Amniotic stem cell (primary cell): ENCODE results near the gene PDIA5.

Source experiments
- DNase-seq: peaks from one replicate; lab custom pipeline; 2025; lab: John Stamatoyannopoulos, UW

PDIA5 gene

DNA sequence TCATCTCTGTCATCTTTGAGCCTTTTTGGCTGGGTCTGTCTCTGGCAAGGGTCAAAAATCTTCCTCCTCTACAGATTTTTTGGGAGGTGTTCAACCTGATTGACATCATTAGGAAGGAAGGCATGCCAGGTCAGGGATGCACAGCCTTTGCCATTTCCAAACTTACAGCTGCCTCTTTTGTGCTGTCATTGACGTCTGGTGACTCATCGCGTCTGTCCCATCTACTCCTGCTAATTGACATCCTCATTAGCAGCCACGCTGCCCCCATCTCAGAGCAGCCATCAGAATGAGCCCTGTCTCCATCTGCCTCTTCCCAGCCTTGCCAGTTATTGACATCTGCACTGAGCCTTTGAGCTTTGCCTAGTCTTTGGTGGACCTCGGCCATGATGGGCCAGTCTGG lies 53.0 kb downstream of the PDIA5 start:
- DNase-seq, result no peak

DNA sequence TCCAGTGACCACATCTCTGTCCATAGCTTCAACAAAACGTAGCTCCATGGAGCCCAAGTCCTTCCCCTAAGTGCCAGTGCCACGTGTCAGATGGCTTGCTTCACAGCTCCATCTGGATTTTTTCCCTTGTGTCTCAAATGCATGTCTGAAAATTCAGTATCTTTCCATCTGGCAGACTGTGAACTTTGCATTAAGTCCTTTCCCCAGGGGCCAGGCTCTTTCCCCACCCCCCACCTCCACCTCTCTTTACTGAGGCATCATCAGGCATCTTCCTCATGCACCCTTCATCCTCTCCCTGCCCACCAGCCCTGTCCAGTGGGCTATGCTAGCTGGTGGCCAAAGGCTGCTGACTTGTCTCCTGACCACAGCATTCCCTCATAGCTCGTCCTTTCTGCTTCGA lies 53.7 kb downstream of the PDIA5 start:
- no peak for DNase-seq

DNA sequence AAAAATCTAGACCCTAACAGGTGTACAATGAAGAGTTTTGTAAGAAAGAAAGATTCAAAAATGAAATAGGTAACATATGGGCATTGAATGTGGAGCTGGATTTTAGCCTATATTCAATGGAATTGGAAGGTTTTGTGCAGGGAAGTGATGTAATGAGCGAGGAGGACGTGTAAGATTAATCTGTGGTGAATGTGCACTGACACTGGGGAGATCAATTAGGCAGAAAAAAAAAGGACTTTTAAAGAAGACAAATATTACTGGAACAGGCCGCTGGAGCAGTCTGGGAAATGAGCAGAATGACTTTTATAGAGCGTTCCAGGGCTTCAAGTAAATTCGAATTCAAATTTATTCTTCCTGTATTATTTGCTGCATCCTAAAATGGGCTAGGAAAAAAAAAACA lies 55.2 kb downstream of the PDIA5 start:
- DNase-seq, result no peak

DNA sequence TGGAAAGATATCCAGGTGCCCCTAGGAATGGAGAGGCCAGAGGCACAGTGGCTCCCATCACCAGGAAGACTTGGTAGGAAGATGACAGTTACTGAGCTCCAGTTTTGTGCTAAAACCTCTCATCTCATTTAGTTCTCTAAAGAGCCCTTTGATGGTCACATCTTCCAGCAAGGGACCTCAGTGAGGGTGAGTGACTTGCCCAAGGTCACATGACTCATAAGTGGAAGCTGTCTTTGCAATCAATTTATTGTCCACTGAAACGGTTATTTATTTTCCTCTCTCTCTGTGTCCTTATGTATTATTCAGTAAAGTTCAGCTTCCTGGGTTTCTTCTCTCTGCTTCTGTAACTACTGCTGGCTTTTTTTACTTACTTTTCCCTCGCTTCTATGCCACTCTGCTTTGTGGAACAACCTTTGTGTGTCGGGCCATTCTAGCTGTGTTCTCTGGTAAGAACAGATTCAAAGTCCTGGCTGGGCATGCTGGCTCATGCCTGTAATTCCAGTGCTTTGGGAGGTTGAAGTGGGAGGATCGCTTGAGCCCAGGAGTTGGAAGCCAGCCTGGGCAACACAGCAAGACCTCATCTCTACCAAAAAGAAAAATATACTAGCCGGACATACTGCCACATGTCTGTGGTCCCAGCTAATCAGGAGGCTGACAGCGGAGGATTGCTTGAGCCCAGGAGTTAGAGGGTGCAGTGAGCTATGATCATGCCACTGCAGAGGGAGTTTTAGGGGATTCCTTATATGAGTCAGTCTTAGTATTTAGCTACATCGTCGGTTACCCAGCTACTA lies 55.9 kb downstream of the PDIA5 start:
- DNase-seq, result no peak

DNA sequence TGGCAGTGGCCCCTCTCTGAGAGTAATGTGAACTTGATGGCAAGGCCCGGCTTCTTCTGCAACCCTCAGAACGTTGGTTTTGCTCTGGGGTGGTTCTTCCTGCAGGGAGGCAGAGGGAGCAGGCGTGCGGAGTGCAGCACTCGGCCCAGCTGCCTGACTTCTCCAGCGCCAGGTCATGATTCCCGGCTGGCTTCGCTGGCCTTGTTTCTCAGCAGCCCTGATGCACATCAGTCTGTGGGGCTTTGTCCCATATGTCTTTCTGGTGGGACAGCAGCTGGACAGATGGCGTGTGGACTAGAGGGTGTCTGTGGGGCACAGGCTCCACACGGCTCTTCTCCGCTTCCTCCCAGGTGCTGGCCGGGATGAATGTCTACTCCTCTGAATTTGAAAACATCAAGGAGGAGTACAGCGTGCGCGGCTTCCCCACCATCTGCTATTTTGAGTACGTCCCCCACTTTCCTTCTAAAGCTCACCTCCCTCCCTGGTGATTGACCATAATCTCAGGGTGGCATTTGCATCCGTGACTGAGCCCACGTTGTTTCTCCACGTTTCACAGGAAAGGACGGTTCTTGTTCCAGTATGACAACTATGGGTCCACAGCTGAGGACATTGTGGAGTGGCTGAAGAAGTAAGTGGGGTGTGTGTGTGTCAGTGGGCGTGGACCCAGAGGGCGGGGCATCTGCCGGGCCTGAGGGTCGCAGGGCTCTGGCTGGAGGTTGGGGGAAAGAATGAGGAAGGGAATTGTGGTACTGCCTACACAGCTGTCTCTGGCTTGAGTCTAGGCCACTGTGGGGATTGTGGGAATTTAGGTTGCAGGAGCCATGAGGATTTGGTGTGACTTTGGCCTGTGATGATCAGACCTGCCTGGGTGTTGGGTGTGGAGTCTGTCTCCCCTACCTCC lies 57.1 kb downstream of the PDIA5 start:
- no peak for DNase-seq

DNA sequence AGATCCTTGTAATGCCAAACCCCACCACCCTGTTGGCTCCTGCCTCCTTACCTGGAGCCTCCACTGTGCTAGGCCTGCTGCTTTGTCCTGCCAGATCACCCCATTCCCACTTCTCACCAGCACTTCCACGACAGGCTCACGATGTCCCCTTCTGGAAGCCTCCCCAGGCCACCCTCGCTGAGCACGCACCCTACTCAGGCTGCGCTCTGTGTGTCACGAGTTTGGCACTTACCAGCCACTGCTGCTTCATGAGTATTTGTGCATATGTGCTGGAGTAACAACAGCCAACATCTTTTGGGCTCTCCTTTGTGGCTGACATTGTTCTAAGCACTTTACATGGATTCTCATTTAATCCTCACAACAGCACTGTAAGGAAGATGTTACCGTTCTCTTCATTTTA lies 58.1 kb downstream of the PDIA5 start:
- no peak for DNase-seq

DNA sequence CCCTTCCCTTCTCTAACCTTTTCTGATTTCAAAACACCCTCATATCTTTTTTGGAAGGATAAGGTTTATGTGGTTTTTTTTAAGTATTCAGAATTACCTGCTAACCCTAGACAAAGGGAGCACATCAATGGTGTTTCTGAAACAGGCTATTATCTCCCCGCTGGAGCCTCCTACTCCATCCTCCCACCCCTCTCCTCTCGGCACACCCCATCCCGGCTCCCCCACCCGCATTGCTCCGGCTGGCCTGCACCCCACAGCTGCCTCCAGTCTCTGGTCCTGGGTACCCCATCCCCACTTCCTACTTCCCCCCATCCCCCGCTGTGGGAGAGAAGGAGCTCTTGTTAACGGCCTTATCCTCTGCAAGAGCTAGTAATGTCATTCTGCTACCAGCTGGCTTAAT lies 59.2 kb downstream of the PDIA5 start:
- DNase-seq, result no peak

DNA sequence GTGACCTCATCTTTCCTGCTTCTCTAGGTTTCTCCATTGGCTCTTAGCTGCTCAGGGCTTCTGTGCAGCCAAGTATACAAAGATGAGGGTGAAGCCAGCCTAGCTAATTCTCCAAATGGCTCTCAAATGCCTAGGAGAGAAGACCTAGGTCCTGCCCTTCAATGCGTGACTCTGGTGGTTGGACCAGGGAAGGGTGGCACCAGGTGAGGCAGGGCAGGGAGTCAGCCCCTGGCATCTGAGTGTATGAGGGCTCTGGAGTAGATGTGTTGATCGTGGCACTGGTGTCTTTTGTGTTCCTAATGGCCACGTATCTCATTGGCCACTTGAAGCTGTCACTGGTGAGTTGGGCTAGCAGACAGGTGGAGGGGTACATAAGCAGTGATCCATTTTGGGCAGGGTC lies 59.8 kb downstream of the PDIA5 start:
- DNase-seq, result no peak

DNA sequence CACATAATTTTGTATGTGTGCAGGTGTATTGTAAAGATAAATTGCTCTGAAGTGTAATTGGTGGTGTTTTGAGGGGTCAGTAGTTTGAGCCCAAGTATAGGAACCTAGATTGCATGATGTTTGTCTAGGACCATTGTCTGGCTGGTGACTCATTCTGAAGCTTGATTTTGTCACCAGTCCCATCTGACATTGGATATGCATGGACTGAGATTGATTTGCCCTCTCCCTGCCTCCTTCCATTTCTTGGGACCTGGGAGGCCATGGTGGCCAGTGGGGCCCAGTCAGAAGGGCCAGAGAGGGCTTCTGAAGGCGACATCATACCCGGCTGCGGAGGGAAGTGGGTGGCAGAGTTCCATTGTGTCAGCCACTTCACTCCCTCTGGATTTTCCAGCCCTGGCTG lies 62.3 kb downstream of the PDIA5 start:
- no peak for DNase-seq

DNA sequence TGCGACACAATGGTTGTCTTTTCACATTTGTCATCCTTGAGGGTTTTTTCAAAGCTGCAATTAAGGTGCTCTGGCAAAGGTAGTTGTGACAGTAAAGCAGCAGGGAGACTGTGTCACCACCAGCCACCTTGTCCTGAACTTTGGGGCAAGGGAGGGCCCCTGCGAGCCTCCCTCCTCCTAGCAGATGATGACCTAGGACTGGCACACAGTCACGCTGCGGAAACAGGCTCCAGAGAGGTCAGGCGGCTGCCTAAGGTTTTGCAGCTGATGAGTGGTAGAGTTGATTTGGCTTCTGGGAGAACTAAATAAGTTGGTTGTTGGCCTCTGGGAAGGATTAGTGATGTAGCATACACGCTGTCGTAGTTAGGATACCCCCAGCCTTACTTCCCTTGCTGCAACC lies 62.7 kb downstream of the PDIA5 start:
- DNase-seq, result no peak

DNA sequence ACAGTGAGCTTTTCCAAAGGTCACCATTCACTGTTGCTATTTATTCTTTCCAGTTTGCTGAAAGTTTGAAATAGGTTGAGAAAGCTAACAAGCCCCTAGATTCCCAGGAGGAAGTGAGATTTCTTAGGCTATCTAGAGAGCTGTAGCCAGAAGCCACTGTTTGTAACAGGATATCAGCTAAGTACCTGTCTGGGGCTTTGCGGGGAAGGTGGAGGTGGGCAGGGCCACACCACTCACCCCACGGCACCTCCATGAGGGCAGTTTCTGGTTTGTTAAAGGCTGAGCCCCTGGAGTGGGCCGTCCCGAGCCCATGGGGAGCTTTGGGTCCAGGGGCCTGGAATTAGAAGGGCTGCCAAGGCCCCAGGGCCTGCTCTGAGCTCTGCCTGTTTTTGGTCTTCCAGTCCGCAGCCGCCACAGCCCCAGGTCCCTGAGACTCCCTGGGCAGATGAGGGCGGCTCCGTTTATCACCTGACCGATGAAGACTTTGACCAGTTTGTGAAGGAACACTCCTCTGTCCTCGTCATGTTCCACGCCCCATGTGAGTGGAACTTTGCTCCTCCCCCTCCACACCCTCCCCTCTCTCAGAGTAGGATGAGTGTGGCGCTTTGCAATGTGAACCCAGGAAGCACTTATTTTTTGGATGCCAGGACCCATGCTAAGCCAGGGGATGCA lies 63.4 kb downstream of the PDIA5 start:
- no peak for DNase-seq

DNA sequence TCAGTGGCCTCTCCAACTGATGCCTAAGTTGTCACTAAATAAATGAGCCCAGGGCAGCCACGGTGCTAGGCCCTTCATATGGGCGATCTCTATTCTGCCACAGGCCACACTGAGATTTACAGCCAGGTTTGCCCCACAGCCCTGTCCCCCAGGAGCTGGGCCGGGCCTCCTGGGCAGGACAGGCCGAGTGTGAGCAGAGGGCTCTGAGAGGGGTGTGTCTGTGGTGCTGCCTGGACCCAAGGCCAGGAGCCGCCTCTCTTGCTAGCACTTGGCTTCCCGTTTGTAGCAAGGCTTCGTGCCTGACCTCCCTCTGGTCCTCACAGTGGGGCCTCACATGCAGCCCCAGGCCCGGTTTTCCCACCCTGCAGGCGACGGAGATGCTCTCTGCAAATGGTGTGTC lies 67.8 kb downstream of the PDIA5 start:
- DNase-seq, result no peak

DNA sequence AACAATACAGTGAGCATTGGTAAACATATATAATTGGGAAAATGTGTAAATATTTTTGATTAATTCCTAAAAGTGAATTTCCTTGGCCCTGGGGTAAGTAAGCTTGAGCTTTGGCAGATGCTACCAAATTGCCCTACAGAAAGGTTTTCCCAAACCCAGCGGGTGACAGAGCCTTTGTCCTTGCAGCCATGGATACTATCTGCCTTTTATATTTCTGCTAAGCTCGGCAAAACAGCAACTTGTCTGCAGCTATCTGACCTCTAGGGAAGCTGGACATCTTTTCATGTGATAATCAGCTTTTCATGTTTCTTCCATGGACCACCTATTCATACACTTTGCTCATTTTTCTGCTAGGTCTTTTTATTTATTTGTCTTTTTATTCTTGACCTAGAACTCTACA lies 70.2 kb downstream of the PDIA5 start:
- no peak for DNase-seq

DNA sequence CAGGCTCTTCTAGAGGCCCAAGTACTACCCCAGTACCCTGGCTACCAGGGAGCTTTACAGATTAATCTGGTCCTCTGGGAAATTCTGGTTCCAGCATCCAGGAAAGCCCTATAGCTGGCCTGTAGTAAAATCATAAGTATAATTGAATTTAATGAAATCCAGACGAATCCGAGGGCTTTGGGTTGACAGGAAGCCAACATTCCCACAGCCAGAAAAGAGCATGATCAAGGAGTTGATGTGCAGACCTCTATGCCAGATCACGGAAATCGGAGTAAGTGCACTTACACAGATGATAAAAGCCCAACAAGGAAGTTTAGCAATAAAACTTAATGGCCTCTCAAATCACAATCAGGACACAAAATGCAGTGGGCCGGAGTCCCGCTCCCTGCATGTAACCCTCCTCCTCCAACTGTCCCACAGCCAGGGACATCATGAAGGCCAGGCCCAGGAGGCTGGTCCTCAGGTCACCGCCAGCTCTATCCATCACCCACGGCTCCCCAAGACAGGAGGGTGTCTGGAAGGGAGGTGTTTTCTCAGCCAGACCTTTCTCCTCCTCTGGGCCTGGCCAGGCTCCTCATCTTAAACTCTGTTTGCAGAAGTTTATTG lies 72.1 kb downstream of the PDIA5 start:
- DNase-seq, result no peak

DNA sequence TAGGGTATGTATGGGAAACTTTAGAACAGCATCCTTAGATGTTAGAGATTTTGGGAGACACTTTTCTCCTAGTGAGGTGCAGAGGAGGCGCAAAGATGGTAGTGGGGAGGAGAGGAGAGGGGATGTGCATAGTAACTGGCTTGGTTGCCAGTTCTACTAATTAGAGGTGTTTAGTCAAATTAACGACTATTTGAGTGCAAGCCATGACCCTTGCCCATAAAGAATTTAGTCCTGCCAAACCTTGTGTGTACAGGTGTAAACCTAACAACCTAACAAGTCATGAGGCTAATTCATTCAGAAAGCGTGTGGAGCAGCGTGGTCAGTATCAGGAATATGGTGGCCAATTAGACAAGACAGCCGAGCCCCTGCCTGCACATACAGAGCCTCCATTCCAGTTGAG lies 72.7 kb downstream of the PDIA5 start:
- no peak for DNase-seq

DNA sequence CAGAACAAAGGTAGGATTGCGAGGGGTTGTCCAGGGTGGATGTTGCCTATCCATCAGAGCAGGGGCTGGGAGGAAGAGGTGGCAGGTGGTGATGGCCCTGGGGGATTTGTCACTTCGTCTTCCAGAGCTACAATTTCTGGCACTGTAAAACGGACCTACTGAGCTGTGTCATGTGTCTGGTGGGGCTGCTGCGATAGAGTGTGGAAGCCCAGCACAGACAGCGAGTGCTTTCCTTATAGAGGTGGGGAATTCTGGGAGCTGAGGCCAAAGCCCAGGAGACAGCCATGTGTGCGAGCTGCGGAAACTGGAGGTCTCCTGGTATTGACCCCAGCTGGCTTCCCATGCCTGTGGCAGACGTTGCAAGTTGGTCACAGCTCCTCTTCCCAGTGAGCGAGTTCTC lies 73.7 kb downstream of the PDIA5 start:
- no peak for DNase-seq

DNA sequence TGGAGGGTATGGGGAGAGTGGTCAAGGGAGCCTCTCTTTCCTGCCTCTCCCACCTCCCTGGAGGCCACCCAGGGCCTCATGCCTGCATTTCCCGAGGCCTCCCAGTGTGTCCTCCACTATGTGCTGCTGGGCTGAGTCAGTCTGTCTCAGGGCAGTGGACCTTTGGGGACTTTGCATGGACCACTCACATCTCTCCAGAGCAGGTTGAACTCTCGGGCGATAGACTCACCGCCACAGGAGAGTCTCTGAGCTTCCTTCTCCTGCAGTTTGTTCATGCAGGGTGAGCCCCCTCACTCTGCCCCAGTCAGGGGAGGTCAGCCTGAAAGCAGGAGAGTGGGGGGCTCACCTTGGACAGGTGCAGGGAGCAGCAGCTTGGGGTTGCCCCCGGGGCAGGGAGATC lies 74.5 kb downstream of the PDIA5 start:
- no peak for DNase-seq

DNA sequence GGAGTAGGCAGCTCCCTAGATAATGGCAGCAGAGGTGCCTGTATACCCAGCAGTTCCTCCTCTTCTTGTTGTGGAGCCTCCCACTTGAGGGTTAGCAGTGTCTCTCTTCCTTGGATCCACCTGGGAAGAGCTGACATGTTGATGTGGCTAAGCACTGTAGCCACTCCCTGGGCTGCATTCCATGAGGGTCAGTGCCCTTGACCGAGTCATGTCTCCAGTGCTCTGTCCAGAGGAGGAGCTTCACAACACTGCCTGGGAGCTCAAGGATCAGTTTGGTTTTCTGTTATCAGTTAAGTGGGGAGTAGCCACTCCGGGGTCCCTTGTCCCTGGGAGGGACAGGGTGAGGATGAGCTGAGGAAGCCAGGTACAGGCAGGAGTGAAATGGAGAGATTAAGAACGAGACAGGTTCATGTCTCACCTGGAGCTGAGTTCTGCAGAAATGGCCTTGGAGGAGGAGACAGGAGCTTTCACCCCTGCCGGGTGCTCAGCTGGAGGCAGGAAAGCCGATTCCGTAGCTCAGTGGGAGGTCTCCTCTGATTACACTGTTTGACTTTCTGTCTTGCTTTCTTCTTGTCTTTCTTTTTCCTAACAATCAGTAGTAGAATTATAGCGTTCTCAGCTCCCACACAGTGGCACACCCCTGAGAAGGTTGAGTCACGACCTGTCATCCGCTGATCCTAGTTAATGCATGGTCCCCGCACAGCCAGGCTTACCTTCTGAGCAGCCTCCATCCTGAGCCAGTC lies 77.0 kb downstream of the PDIA5 start:
- DNase-seq, result no peak

DNA sequence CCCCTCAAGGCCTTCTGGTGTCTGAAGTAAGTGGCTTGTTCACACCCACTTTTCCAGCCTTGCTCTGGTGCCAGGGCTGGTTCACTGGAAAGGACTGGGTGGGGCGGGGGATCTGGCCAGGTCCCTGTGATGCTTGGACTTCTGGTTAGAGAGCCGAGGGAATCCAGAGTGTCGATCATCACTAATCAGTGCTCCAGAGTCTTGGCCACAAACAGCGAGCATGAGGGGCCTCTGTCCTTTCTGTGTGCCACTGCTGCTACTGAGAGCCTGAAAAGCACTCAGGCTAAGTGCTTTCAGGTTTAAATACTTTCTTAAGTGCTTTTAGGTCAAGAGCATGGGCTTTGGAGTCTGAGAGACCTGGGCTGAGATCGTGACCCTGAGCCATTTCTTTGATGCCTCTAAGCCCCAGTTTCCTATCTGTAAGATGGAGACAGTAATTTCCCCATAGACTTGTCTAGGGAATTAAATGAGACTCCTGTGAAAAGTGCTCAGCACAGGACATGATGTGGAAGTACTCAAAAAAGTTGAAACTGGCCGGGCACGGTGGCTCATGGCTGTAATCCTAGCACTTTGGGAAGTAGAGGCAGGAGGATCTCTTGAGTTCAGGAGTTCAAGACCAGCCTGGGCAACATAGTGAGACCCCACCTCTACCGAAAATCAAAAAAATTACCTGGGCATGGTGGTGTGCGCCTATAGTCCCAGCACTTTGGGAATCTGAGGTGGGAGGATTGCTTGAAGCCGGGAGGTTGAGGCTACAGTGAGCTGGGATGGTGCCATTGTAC lies 81.1 kb downstream of the PDIA5 start:
- DNase-seq, result no peak

DNA sequence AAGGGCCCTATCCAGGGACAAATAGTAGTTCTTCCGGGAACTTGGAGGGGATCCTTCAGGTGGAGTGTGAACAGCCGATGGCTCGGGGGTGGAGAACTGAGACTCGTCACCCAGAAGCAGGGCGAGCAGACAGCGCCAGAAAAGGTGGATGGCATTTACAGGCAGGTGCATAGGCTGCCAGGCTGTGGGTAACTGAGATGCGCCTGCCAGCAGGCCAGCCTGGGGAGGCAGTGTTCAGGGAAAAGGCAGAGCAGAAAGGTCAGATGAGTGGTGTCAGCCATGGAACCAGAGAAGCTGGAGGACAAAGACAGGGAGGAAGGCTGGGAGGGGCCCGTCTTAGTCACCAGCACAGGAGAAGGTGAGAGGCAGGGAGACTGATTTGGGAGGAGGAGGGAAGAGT lies 81.9 kb downstream of the PDIA5 start:
- DNase-seq, result no peak

DNA sequence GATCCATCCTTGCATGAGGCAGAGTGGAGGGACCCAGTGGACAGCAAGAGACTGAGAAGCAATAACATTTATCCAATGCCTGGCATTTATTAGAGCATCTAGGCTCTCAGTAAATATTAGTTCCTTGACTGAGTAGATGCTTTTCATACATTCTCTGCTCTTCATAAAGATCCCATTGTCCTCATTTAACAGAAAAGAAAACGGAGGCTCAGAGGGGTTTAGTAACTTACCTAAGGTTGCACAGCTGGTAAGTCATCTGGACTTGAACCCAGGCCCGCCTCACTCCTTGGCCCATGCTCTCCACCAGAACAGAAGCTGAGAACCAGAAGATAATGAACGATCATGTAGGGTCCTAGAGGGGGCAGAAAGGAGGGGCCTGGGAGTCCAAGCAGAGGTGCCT lies 82.7 kb downstream of the PDIA5 start:
- no peak for DNase-seq
